K562 (cell line): ENCODE results near the gene SLC30A10. TPM values are rescaled to one million over a fixed set of nuclear protein-coding genes. Genes with fewer than 3 reads are reported as not detected.

Source experiments
- ARID2 ChIP-seq: fragments of 450-650 bp; IDR thresholded peaks from 2 replicates; pipeline ENCODE4 v1.6.1; 2017; ENCODE audit warnings: antibody characterized with exemption, mild to moderate bottlenecking
- ARNT ChIP-seq, 2 experiments: fragments of 450-650 bp; IDR thresholded peaks; 2 replicates each; pipeline ENCODE4 v1.6.1; 2016; ENCODE audit warnings: mild to moderate bottlenecking in 1 of 2
- CXXC5 ChIP-seq: fragments of 250-450 bp; sonication (Bioruptor Pico); IDR thresholded peaks from 2 replicates; pipeline ENCODE4 v1.8.0; 2022; ENCODE audit warnings: inconsistent platforms, mild to moderate bottlenecking, moderate library complexity
- DIDO1 ChIP-seq: fragments of 450-650 bp; IDR thresholded peaks from 2 replicates; pipeline ENCODE4 v1.6.1; 2016; ENCODE audit warnings: low read depth, missing biosample characterization, missing genetic modification characterization
- FOSL1 ChIP-seq: fragments of 200-800 bp; sonication (Bioruptor generic); conservative IDR thresholded peaks from 2 replicates; pipeline ENCODE4 v1.6.1; 2016; ENCODE audit warnings: missing genetic modification characterization, missing compliant biosample characterization
- HOMEZ ChIP-seq: fragments of 250-450 bp; sonication (Bioruptor Pico); IDR thresholded peaks from 2 replicates; pipeline ENCODE4 v1.4.0; 2020; ENCODE audit warnings: mild to moderate bottlenecking, moderate library complexity
- IFI16 ChIP-seq: fragments of 250-450 bp; sonication (Bioruptor Pico); IDR thresholded peaks from 2 replicates; pipeline ENCODE4 v2.1.2; 2022; ENCODE audit warnings: mild to moderate bottlenecking, inconsistent platforms
- MXD1 ChIP-seq: fragments of 250-450 bp; sonication (Bioruptor Pico); IDR thresholded peaks from 2 replicates; pipeline ENCODE4 v1.8.0; 2021; ENCODE audit warnings: borderline replicate concordance, mild to moderate bottlenecking, moderate library complexity; ENCODE audit not compliant: poor library complexity, severe bottlenecking
- NFYB ChIP-seq: IDR thresholded peaks from 2 replicates; pipeline ENCODE4 v1.6.1; 2011; ENCODE audit warnings: mild to moderate bottlenecking, moderate library complexity; ENCODE audit not compliant: insufficient read length; ENCODE audit errors: extremely low read depth
- OTX1 ChIP-seq: fragments of 450-650 bp; formaldehyde crosslinking; IDR thresholded peaks from 2 replicates; pipeline ENCODE4 v1.4.0; 2022; ENCODE audit warnings: mild to moderate bottlenecking
- PBX2 ChIP-seq, 2 experiments: IDR thresholded peaks in 1 of 2; conservative IDR thresholded peaks in 1 of 2; 2 replicates each; pipeline ENCODE4 v1.6.1; 2016; ENCODE audit warnings: low read depth in 2 of 2, mild to moderate bottlenecking in 1 of 2, missing compliant biosample characterization in 1 of 2, missing genetic modification characterization in 1 of 2, moderate library complexity in 1 of 2
- PKNOX1 ChIP-seq: fragments of 450-650 bp; IDR thresholded peaks from 2 replicates; pipeline ENCODE4 v1.6.1; 2016
- POLR2A ChIP-seq: fragments of 450-650 bp; conservative IDR thresholded peaks from 2 replicates; pipeline ENCODE4 v1.6.1; 2016
- POLR2AphosphoS5 ChIP-seq: IDR thresholded peaks from 2 replicates; pipeline ENCODE4 v1.6.1; 2011; ENCODE audit warnings: mild to moderate bottlenecking, low read depth, low read length, moderate library complexity; ENCODE audit not compliant: control insufficient read depth, insufficient read depth
- PTTG1 ChIP-seq: fragments of 450-650 bp; IDR thresholded peaks from 2 replicates; pipeline ENCODE4 v1.6.1; 2016; ENCODE audit warnings: low read depth, mild to moderate bottlenecking, missing genetic modification characterization, missing compliant biosample characterization
- RBFOX2 ChIP-seq: fragments of 200-400 bp; formaldehyde crosslinking; IDR thresholded peaks from 2 replicates; pipeline ENCODE4 v1.6.1; 2017; ENCODE audit warnings: low read depth, mild to moderate bottlenecking, low read length, moderate library complexity
- RHOXF2B ChIP-seq: fragments of 250-450 bp; sonication (Bioruptor Pico); conservative IDR thresholded peaks from 2 replicates; pipeline ENCODE4 v1.5.1; 2021
- SNIP1 ChIP-seq: fragments of 450-650 bp; IDR thresholded peaks from 2 replicates; pipeline ENCODE4 v1.7.1; 2017; ENCODE audit warnings: low read depth, mild to moderate bottlenecking
- TCF3 ChIP-seq: sonication (generic); formaldehyde crosslinking; IDR thresholded peaks from 2 replicates; pipeline ENCODE4 v1.4.0; 2020; ENCODE audit warnings: mild to moderate bottlenecking, missing genetic modification reagents
- VEZF1 ChIP-seq: fragments of 200-800 bp; sonication (Bioruptor generic); IDR thresholded peaks from 2 replicates; pipeline ENCODE4 v1.6.1; 2017; ENCODE audit warnings: missing genetic modification characterization, missing compliant biosample characterization
- ZNF175 ChIP-seq: fragments of 200-800 bp; sonication (Bioruptor generic); IDR thresholded peaks from 2 replicates; pipeline ENCODE4 v1.6.1; 2016; ENCODE audit warnings: low read depth, mild to moderate bottlenecking, missing genetic modification characterization, missing compliant biosample characterization
- ZNF444 ChIP-seq: fragments of 250-450 bp; sonication (Bioruptor Pico); IDR thresholded peaks from 2 replicates; pipeline ENCODE4 v1.4.0; 2020; ENCODE audit warnings: mild to moderate bottlenecking, moderate library complexity
- polyA plus RNA-seq, 8 experiments: library from polyadenylated mRNA; depleted of rRNA in 4 of 8; stranded (reverse) in 5 of 8; unstranded in 3 of 8; fragments of >200 nt; fragmentation: Nextera tagmentation in 2 of 8; fragmentation: Illumina TruSeq in 1 of 8; extraction: Ambion mirVana in 2 of 8; extraction: Trizol in 1 of 8; gene quantifications; 2 replicates each; pipeline versions ENCODE4 v1.2.1 to v1.2.3, GENCODE V29; 2011 to 2014; ENCODE audit warnings: inconsistent platforms in 1 of 8, missing spikeins in 1 of 8
- total RNA-seq, 7 experiments: library from RNA; depleted of rRNA in 6 of 7; stranded (reverse); fragments of >200 nt in 6 of 7; fragmentation: Illumina TruSeq in 2 of 7; extraction: Trizol in 2 of 7; gene quantifications; 2 replicates each; pipeline versions ENCODE4 v1.2.1 to v1.2.3, GENCODE V29; 2011 to 2021; ENCODE audit warnings: low replicate concordance in 1 of 7

The SLC30A10 gene
- total and polyA plus RNA-seq, 9 of the 15 experiments (the other 6 are each of a cell fraction or from before 2014, with no cell fraction given), result 2.6 to 11.3 (median 7.1) TPM

- no peak for TF ChIP-seq OTX1 (CRISPR knock-in tag)
- no peak for TF ChIP-seq SNIP1
- no peak for TF ChIP-seq ZNF175 (CRISPR knock-in tag)
- TF ChIP-seq DIDO1, result no peak
- no peak for TF ChIP-seq CXXC5 (CRISPR knock-in tag)
- peak; percentile 29; the same call in 1 of the 2 replicates for TF ChIP-seq FOSL1 (tag)
- TF ChIP-seq POLR2A, result no peak
- no peak for TF ChIP-seq PBX2 (CRISPR knock-in tag; IDR thresholded peaks at IDR 0.05; ENCODE audit: low read depth)
- peak; percentile 62 for TF ChIP-seq PBX2 (tag; conservative IDR thresholded peaks at IDR 0.05; ENCODE audit: low read depth)
- TF ChIP-seq HOMEZ (CRISPR knock-in tag), result no peak
- TF ChIP-seq PKNOX1, result no peak
- no peak for TF ChIP-seq RHOXF2B
- no peak for TF ChIP-seq NFYB
- no peak for TF ChIP-seq RBFOX2
- TF ChIP-seq PTTG1, result no peak
- TF ChIP-seq ZNF444 (CRISPR knock-in tag), result no peak
- TF ChIP-seq TCF3 (CRISPR knock-in tag), result no peak
- no peak for TF ChIP-seq ARID2
- TF ChIP-seq POLR2AphosphoS5, result no peak
- no peak for TF ChIP-seq VEZF1
- no peak for TF ChIP-seq MXD1
- TF ChIP-seq ARNT (IDR thresholded peaks at IDR 0.05), result no peak
- TF ChIP-seq IFI16 (CRISPR knock-in tag), result no peak
These were observed 10.4 kb downstream of the SLC30A10 start (continued) for GRCh38 chr1:219917851-219918466.
